Transverse colon (tissue), 4 donors: ENCODE data around the gene SEMA4D. TPM values are rescaled to one million over a fixed set of nuclear protein-coding genes. Genes with fewer than 3 reads are reported as not detected.

Experiments used
- DNase-seq: peaks from one replicate; pipeline ENCODE4 v3.0.0-alpha.2; 2019
- H3K27ac ChIP-seq, 4 donors: fragments of 200-600 bp; sonication (generic); 2 replicates each; pipeline ENCODE4 v1.5.1; 2016 to 2018; ENCODE audit warnings: inconsistent platforms in 4 of 4
- H3K27me3 ChIP-seq: fragments of 200-600 bp; sonication (generic); 2 replicates; pipeline ENCODE4 v1.5.1; 2017; ENCODE audit warnings: inconsistent platforms
- H3K36me3 ChIP-seq, 4 donors: fragments of 200-600 bp; sonication (generic); 2 replicates each; pipeline ENCODE4 v1.5.1; 2017 to 2019; ENCODE audit warnings: inconsistent platforms in 4 of 4
- H3K4me1 ChIP-seq, 4 donors: fragments of 200-600 bp; sonication (generic); 2 replicates each; pipeline ENCODE4 v1.5.1; 2017 to 2020; ENCODE audit warnings: inconsistent platforms in 4 of 4
- H3K4me3 ChIP-seq, 4 donors: fragments of 200-600 bp; sonication (generic); 1 replicate in 1 of 4; 2 replicates in 3 of 4; pipeline versions ENCODE4 v1.5.1 to v1.6.1; 2017 to 2019; ENCODE audit warnings: inconsistent platforms in 4 of 4
- H3K9me3 ChIP-seq, 2 donors: fragments of 200-600 bp; sonication (generic); 2 replicates each; pipeline ENCODE4 v1.5.1; 2017 to 2019; ENCODE audit warnings: inconsistent platforms in 2 of 2
- CTCF ChIP-seq, 5 experiments: fragments of 200-600 bp in 3 of 5; fragments of 450-650 bp in 2 of 5; sonication (generic) in 3 of 5; IDR thresholded peaks; 1 replicate in 2 of 5; 2 replicates in 3 of 5; pipeline ENCODE4 v1.5.1; 2016 to 2017; ENCODE audit warnings: antibody characterized with exemption in 5 of 5, inconsistent platforms in 3 of 5, mild to moderate bottlenecking in 2 of 5, moderate library complexity in 1 of 5
- EP300 ChIP-seq: sonication (generic); formaldehyde crosslinking; IDR thresholded peaks from one replicate; pipeline ENCODE4 v1.6.1; 2017; ENCODE audit warnings: antibody characterized with exemption, low read depth
- POLR2A ChIP-seq: fragments of 450-650 bp; IDR thresholded peaks from one replicate; pipeline ENCODE4 v1.6.1; 2016; ENCODE audit warnings: antibody characterized with exemption, mild to moderate bottlenecking, moderate library complexity
- POLR2AphosphoS5 ChIP-seq, 3 donors: sonication (generic); formaldehyde crosslinking; IDR thresholded peaks; one replicate each; pipeline ENCODE4 v1.6.1; 2016; ENCODE audit warnings: antibody characterized with exemption in 3 of 3
- WGBS, 2 donors: methylation state at CpG; one replicate each; pipeline ENCODE4 v1.1.5; 2018; ENCODE audit warnings: low coverage in 1 of 2; 5-methylcytosine and 5-hydroxymethylcytosine counted together
- in situ Hi-C, 4 donors: fragments of 200-750 bp; cut with MboI; loops; one replicate each; pipeline versions ENCODE4 v1.15.0 to v1.15.1; 2017; ENCODE audit warnings: low sequenced_read_pairs in 3 of 4, low pct_ligation_motif_present in 1 of 4, low pct_unique_long_range_greater_than_20kb in 1 of 4
- intact Hi-C: fragments of 100-400 bp; cut with DNase I; formaldehyde crosslinking; loops from one replicate; pipeline ENCODE4 v1.15.1; 2023; ENCODE audit warnings: low total_unique reads
- total RNA-seq, 4 donors: library from RNA; depleted of rRNA; stranded (reverse); fragments of >200 nt; gene quantifications; one replicate each; pipeline ENCODE4 v1.1.0, GENCODE V29; 2016

Gene SEMA4D
- total RNA-seq, 4 donors from 2014 or later = 8.7 to 29.1 (median 14.5) TPM

GRCh38 chr9:89489548-89490530 is 8.1 kb downstream of the SEMA4D start:
- WGBS, 2 donors = 48 to 51% methylated on average over 13 of the region's 13 CpGs
- intact Hi-C loops (no loop called here), in situ Hi-C loops (no loop called here)
- no peak overlapping the region for H3K4me3 ChIP-seq
- TF ChIP-seq EP300 (no peak), POLR2A (no peak), POLR2AphosphoS5 (IDR thresholded peaks at IDR 0.05) (no peak), CTCF (IDR thresholded peaks at IDR 0.05) (no peak)
- no peak for DNase-seq
- no peaks in the 10 kb centered on the region for H3K9me3 ChIP-seq
- no peaks in the 10 kb centered on the region for H3K36me3 ChIP-seq
- H3K27me3 ChIP-seq = no peaks in the 10 kb centered on the region
- no peak overlapping the region for H3K27ac ChIP-seq
- peaks cover 0 to 13% (median 4%) of the 10 kb centered on the region in 4 donors for H3K4me1 ChIP-seq

DNA sequence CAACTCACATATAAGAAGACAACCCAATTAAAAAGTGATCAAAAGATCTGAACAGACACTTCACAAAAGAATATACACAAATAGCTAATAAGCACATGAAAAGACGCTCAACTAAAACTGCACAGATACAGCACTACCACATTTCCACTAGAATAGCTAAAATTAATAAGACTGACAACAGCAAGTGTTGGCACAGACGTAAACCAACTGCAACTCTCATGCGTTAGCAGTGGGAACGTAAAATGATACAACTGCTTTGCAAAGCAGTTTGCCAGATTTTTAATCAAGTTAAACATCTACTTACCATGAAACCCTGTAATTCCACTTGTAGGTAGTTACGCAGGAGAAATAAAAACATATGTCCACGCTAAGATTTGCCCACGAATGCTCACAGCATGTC is 9.0 kb downstream of the SEMA4D start:
- intact Hi-C loops = no loop called here

DNA sequence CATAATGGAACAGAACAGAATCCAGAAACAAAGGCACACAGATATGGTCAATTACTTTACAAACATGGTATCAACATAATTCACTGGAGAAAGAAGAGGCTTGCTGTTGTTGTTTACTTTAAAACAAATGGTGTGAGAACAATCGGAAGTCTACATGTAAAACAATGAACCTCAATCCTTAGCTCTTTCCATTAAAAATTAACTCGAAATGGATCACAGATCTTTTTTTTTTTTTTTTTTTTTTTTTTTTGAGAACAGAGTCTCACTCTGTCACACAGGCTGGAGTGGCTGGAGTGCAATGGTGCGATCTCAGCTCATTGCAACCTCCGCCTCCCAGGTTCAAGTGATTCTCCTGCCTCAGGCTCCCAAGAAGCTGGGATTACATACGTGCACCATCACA is 9.8 kb downstream of the SEMA4D start:
- Histone ChIP-seq H3K9me3 (no peaks in the 10 kb centered on the region), H3K36me3 (no peaks in the 10 kb centered on the region), H3K27me3 (no peaks in the 10 kb centered on the region), H3K4me1 (peaks cover 0 to 5% (median 0%) of the 10 kb centered on the region in 4 donors), H3K27ac (no peak overlapping the region), H3K4me3 (no peak overlapping the region)
- intact Hi-C loops = no loop called here
- in situ Hi-C loops = no loop called here
- WGBS, 2 donors = 88 to 91% methylated on average over 5 of the region's 5 CpGs
- DNase-seq = no peak
- TF ChIP-seq POLR2A = no peak
- no peak for TF ChIP-seq CTCF (IDR thresholded peaks at IDR 0.05)
- TF ChIP-seq EP300 = no peak
- no peak for TF ChIP-seq POLR2AphosphoS5 (IDR thresholded peaks at IDR 0.05)

More for the DNA sequence above, 9.0 kb downstream of the SEMA4D start:
- no peaks in the 10 kb centered on the region for H3K27me3 ChIP-seq
- no peak overlapping the region for H3K27ac ChIP-seq
- H3K9me3 ChIP-seq = no peaks in the 10 kb centered on the region
- in situ Hi-C loops = no loop called here
- peaks cover 0 to 8% (median 3%) of the 10 kb centered on the region in 4 donors for H3K4me1 ChIP-seq
- no peaks in the 10 kb centered on the region for H3K36me3 ChIP-seq
- no peak for TF ChIP-seq CTCF (IDR thresholded peaks at IDR 0.05)
- no peak for TF ChIP-seq POLR2A
- TF ChIP-seq EP300 = no peak
- TF ChIP-seq POLR2AphosphoS5 (IDR thresholded peaks at IDR 0.05) = no peak
- no peak for DNase-seq
- 88 to 89% methylated on average over 7 of the region's 7 CpGs for WGBS, 2 donors
- no peak overlapping the region for H3K4me3 ChIP-seq

- no peak for DNase-seq
- peaks cover 0 to 5% (median 0%) of the 10 kb centered on the region in 4 donors for H3K4me1 ChIP-seq
- H3K4me3 ChIP-seq = no peak overlapping the region
- no peaks in the 10 kb centered on the region for H3K27me3 ChIP-seq
- TF ChIP-seq POLR2A = no peak
- TF ChIP-seq POLR2AphosphoS5 (IDR thresholded peaks at IDR 0.05) = no peak
- no peak for TF ChIP-seq CTCF (IDR thresholded peaks at IDR 0.05)
- TF ChIP-seq EP300 = no peak
- intact Hi-C loops = no loop called here
- no peaks in the 10 kb centered on the region for H3K9me3 ChIP-seq
- no peak overlapping the region for H3K27ac ChIP-seq
- in situ Hi-C loops = no loop called here
- no peaks in the 10 kb centered on the region for H3K36me3 ChIP-seq
These were observed 11.2 kb downstream of the SEMA4D start for GRCh38 chr9:89486681-89487080.
